ENCODE data around the gene KBTBD6.
"Not testable (repeated sequence)": the region's sequence is repeated elsewhere in the genome, so short reads cannot be mapped to it uniquely, and the experiment has no call there.

The KBTBD6 gene

DNA sequence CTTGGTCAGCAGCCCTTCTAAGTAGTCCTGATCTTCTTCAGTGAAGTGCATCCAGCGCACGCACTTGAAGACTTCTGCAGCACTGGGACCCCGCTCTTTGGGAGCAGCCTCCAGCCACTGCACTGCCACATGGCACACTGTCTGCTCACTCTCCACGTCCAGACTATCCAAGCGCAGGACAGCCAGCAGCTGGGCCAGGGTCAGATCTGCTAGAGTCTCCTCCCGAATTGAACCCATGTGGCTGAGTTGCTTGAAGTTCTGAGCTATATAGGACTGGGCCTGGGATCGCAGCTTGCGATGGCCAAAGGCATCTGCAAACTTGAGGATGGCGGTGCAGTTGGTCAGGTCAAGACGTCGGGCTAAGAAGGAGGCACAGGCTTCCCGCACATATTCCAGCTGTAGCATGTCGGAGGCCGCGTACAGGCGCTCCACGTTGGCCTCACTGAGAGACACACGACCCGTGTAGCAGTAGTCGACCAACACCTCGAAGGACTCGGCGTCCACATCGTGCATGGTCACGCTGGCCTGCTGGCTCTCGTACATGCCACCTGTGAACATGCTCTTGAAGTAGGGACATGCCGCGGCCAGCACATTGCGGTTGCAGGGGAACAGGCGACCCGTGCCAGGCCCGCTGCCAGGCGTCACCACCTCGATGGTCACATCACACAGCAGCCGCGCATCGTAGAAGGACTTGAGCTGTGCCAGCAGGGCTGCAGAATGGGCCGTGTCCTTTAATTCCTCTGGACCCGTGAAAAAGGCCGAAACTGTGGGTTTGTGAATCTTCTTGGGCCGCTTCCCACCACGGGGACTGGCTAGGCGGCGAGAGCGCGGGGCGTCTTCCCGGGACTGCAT lies 716 bp downstream of the KBTBD6 start:
- not testable (repeated sequence) for DNase-seq

DNA sequence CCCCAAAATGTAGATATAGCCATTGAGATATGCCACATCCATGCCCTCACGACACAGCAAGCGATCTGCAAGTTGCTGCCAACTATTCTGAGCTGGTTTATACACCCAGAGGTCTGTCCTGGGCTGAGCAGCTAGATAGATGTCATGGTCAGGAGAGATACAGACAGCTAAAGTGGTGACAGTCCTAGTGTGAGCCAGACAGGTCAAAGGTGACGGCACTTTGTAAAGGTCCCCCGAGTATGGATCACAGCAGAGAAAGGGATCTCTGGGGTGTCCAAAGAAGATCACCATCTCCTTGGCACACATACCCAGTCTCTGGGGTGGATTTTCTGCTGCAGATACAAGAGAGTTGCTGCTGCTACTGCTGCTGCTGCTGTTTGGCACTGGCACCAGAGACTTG lies 1.4 kb downstream of the KBTBD6 start:
- not testable (repeated sequence) for DNase-seq

DNA sequence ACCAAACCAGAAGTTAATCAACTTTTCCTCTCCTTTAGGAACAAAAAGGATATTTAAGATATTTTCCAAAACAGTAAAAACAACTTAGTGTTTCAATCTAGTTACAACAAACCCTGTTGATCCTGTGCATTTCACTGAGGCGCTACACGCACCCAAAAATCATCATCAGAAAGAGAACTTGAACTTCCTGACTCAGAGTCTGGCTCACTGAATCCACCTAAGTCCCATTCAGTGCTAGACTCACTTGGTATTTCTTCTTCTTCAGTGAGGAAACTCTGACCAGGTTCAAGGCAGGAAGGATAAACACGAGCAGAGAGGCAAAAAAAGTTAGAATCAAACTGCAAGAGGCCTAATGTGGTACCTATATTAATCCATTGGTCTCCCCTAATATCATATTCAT lies 2.2 kb downstream of the KBTBD6 start:
- peak in 1 of 5 experiments; percentile 28 for DNase-seq

DNA sequence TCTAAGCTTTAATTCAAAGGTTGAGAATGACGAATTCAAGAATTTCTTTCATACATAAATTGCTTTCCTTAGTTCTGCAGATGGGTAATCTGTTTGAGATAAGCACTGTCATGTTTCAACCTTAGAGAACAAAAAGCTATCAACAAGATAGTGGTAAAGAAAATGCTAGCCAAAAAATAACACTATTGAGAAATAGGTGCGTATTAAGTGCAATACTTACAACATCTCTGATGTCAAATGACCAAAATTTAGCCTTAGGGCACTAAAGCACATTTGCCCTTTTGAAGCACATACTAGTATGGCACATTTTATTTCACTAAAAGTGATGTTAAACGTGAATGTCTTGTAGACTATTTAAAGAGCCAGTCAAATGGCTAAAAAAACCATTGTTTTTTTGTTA lies 4.9 kb downstream of the KBTBD6 start:
- DNase-seq: no peak

DNA sequence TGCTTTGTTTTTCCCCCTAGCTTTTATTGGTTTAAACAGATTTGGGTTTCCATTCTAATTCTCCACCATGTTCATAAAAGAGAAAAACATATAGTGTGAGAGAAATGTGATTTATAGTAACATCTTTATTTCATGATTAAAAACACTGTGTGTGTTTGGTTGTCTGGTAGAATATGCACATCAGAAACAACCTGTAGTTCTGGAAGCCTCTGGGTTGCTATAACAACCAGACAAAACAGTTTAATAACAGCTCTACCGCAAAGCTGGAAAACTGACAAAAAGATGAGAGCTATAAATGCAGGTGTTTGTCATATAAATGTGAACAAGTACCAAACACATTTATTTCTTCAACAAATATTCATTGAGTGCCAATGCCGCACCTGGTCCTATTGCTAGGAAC lies 9.8 kb downstream of the KBTBD6 start:
- DNase-seq: peak in 1 of 5 experiments; percentile 13

DNA sequence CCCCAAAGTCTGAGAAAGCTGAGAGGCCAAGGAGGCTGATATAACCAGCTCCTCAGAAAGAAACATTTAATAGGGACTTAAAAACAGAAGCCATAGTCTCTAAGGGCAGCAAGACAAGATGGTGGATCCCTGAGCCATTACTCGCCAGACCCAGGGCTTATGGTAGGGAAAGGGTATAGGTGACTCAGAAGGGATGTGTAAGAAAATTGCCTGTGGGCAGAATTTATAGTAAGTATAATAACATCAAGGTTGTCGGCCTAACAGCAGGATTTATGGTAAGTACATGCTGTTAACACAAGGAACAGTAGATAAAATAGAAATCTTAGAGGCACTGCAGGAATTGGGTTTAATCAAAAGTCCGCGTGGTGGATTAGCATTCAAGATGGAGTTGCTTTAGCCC lies 14.7 kb downstream of the KBTBD6 start:
- no peak for DNase-seq

DNA sequence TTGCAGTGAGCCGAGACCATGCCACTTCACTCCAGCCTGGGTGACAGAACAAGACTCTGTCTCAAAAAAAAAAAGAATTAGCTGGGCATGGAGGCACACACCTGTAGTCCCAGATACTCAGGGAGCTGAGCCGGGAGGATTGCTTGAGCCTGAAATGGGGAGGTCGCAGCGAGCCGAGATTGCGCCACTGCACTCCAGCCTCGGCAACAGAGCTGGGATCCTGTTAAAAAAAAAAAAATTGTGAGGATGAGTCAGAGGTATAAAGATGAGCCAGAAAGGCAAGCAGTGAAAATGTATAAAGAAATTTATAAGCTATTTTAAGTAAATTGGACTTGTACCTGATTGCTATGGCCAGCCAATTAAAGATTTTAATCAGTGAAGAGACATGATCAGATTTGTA lies 21.1 kb downstream of the KBTBD6 start:
- no peak for DNase-seq

DNA sequence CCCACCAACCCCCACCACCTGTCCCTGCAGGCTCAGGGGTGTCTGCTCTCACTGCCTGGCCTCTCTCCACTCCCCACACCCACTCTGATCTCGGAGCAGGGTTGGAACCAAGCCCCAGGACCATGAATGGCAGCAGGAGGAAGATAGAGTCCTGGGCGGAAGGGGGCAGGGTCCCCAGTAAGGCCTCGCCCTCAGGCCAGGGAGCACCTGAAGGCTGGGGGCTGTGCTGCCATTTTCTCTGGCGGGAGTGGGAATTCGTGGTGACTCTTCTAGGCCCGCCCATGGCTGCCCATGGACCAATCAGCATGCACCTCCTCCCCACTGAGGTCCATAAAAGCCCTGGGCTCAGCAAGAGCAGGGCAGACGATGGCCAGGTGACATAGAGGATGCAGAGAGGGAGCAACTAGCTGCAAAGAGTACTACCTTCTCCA lies 25.0 kb downstream of the KBTBD6 start:
- no peak for DNase-seq

DNA sequence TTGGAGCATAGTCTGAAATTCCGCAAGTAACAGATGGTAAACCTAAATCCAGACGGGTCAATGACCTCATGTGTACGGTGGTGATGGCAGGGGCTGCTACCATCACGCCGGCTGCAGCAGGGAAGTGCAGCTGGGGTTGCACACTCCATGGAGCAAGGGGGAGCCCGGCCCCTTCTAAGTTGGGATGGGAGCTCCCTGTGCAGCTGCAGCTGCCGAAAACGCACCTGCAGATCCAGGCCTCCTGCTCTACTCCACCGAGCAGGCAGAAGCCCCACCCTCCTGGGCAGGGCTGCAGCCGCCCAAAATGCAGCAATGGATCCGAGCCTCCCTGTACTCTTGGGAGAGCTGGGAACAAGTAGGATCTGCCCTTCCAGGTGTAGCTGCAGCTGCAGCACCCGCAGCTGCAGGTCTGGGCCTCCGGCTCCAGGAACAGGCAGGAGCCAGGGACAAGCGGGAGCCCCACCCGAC lies 25.5 kb downstream of the KBTBD6 start:
- DNase-seq: no peak

DNA sequence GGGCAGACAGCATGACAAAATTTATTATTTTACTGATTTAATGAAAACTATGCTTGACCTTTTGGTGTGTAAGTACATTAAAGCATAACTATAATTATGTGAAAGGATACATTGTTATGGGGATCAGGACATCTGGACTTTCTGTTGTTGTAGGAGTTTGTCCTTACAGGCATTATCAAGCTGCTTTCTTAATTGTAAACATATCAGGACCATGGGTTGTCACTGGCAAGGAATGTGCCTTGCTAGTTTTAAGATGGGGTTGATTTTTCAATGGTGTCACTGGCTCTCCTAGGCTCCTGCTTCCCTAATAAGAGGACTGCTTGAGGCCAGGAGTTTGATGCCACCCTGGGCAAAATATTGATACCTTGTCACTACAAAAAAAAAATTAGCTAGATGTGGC lies 32.6 kb downstream of the KBTBD6 start:
- no peak for DNase-seq

DNA sequence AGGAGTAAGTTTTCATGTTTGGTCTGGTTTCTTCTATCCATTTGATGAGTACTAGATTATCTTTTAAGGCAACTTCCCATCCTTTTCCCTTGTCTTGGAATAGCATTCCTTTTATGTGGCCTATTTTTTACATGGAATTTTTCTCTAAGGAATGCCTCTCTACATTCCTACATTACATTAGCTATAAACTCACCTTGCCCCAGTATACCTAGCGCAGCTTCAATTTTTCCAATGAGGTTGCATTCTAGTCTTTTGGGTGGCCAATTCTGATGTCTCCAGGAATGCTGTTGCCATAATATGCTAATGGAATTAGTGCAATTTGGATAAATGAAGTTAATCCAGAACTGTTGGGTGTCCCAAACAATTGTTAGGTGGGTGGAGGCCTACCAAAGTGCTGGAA lies 33.8 kb downstream of the KBTBD6 start:
- no peak for DNase-seq

DNA sequence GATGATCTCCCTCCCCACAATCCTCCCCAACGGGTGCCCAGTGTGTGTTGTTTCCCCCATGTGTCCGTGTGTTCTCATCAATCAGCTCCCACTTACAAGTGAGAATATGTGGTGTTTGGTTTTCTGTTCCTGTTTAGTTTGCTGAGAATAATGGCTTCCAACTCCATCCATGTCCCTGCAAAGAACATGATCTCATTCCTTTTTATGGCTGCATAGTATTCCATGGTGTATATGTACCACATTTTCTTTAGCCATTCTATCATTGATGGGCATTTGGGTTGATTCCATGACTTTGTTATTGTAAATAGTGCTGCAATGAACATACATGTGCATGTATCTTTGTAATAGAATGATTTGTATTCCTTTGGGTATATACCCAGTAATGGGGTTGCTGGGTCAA lies 36.9 kb downstream of the KBTBD6 start:
- not testable (repeated sequence) for DNase-seq

DNA sequence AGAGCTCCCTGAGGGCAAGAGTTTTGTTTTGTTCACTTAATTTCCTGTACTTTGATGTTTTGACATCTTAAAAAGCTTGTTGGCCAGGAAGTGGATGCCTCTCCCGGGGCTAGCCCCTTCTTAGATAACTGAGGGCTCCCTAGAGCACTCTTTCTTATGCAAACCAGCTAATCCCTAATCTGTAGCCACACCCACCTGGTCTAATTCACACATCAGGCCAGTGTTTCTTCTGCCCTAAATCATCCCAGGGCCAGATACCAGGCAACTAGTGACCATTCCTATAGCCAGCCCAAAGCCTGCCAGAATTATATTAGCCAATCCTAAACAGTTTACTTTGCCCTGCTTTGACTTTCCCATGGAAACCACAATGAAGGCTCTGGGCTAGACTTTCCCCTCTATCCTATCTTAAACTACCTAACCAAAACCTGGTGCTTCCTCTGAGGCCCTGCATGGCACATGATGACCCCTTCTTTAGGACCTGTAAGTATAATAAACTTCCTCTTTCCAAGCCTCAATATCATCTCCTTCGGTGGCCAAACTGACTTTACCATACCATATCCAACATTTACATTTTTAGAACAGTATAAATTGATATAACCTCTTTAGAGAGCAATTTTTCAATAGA lies 46.5 kb downstream of the KBTBD6 start:
- DNase-seq: no peak

DNA sequence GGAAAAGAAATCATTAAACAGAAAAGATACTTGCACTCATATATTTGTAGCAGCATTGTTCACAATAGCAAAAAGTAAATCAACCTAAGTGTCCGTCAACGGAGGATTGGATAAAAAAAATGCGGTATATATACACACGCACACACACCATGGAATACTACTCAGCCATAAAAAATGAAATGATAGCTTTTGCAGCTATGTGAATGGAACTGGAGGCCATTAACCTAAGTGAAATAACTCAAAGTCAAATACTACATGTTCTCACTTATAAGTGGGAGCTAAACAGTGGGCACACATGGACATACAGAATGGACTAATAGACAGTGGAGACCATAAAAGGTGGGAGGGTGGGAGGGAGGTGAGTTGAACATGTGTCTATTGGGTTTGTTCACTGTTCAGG lies 52.9 kb downstream of the KBTBD6 start:
- no peak for DNase-seq
